Type B pancreatic cell (in vitro differentiated cells): ENCODE data around the gene SLC11A1. TPM values are rescaled to one million over a fixed set of nuclear protein-coding genes. Genes with fewer than 3 reads are reported as not detected.

Experiments used
- DNase-seq: peaks from one replicate; pipeline ENCODE4 v3.0.0; 2021; ENCODE audit warnings: mixed read lengths; ENCODE audit not compliant: unreplicated experiment; ENCODE audit errors: extremely low spot score
- H3K27ac Mint-ChIP-seq: 2 replicates; pipeline ENCODE4 v1.8.0; 2021; ENCODE audit warnings: mild to moderate bottlenecking, mixed read lengths
- H3K27me3 Mint-ChIP-seq: 2 replicates; pipeline ENCODE4 v1.8.0; 2021; ENCODE audit warnings: mixed read lengths
- H3K36me3 Mint-ChIP-seq: 2 replicates; pipeline ENCODE4 v1.8.0; 2021; ENCODE audit warnings: mixed read lengths
- H3K4me1 Mint-ChIP-seq: one replicate; pipeline ENCODE4 v1.8.0; 2021; ENCODE audit warnings: mixed read lengths; ENCODE audit not compliant: unreplicated experiment
- H3K4me3 Mint-ChIP-seq: 2 replicates; pipeline ENCODE4 v1.8.0; 2021; ENCODE audit warnings: mild to moderate bottlenecking, mixed read lengths
- H3K9me3 Mint-ChIP-seq: 2 replicates; pipeline ENCODE4 v1.8.0; 2021; ENCODE audit warnings: mixed read lengths
- CTCF ChIP-seq: fragments of 200-600 bp; sonication (generic); conservative IDR thresholded peaks from 2 replicates; pipeline ENCODE4 v1.5.0; 2021; ENCODE audit warnings: antibody characterized with exemption, mild to moderate bottlenecking
- total RNA-seq: library from RNA; stranded (reverse); gene quantifications from 2 replicates; pipeline ENCODE4 v1.2.1, GENCODE V29; 2021; ENCODE audit warnings: low replicate concordance

The SLC11A1 gene
- total RNA-seq, 1 donor from 2014 or later, result 0.39 TPM

DNA sequence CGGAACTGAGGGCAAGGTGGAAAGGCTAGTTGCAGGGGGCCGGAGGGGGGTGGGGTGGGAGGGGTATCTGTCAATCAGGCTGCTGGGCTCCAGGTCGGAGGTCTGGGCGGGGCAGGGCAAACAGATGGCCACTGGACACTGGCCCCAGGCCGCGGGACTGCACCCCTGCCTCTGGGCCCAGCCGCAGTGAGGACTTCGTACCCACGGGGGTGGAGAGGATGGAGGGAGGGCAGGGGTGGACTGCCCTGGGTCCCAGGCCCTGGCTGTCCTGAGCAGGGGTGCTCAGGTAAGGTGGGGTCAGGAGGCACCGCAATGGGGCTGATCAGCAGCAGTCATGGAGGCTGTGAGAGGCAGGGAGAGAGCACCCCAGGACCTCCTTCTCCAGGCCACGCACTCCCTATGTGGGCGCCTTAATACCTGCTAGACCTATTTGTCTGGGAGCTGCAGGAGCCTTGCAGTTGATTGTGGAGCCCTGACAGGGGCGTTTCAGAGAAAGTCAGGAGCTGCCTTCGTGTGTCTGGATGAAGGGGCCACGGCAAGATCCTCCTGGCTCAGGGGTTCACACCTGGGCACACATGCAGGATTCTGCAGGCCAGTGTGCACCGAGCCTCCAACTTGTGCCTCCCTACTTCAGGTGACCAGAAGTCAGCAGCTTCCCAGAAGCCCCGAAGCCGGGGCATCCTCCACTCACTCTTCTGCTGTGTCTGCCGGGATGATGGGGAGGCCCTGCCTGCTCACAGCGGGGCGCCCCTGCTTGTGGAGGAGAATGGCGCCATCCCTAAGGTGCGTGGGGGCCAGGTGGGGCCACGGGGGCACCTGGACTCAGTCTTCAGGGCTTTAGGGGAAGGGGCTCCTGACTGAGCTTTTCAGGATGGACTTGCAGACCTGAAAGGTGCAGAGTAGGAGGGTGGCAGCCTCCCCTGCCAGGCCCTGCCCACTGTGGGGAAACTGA, 19.1 kb downstream of the SLC11A1 start:
- DNase-seq, result no peak
- TF ChIP-seq CTCF, result no peak
- peaks cover 23% of the 10 kb centered on the region for H3K4me1 Mint-ChIP-seq
- H3K27me3 Mint-ChIP-seq, result peaks cover 17% of the 10 kb centered on the region
- H3K36me3 Mint-ChIP-seq, result peaks cover 7% of the 10 kb centered on the region
- peak overlapping the region; percentile 36 for H3K27ac Mint-ChIP-seq
- no peaks in the 10 kb centered on the region for H3K9me3 Mint-ChIP-seq
- H3K4me3 Mint-ChIP-seq, result peak overlapping the region; percentile 76

DNA sequence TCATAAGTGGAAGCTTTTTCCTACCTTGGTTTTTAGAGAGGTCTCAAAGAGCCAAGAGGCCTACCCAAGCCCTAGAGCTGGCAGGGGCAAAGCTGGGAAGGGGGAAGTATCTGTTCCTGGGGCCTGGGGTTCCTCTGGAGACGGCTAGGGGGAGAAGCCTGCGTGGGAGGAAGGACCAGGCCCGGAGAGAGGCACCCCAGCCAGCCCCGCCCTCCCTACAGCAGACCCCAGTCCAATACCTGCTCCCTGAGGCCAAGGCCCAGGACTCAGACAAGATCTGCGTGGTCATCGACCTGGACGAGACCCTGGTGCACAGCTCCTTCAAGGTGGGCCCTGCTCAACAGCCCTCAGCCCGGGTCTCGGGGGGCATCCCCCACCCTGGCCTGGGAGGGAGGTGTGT, 19.8 kb downstream of the SLC11A1 start:
- peaks cover 10% of the 10 kb centered on the region for H3K27me3 Mint-ChIP-seq
- peaks cover 21% of the 10 kb centered on the region for H3K4me1 Mint-ChIP-seq
- no peaks in the 10 kb centered on the region for H3K9me3 Mint-ChIP-seq
- H3K4me3 Mint-ChIP-seq, result peak overlapping the region; percentile 76
- peak overlapping the region; percentile 36 for H3K27ac Mint-ChIP-seq
- no peak for TF ChIP-seq CTCF
- H3K36me3 Mint-ChIP-seq, result peaks cover 7% of the 10 kb centered on the region
- DNase-seq, result no peak

DNA sequence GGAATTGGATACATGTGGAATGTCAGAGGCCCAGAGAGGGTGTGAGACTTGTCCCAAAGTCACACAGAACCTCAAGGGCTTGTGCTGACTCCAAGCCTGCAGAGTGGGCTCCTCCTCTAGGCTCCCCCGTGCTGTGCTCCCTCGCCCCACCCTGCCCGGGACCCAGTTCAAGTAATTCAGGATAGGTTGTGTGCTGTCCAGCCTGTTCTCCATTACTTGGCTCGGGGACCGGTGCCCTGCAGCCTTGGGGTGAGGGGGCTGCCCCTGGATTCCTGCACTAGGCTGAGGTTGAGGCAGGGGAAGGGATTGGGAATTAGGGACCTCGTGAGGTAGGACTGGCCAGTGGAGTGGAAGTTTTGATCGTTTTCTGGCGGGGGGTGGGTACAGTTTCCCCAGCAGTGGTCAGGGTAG, 20.4 kb downstream of the SLC11A1 start:
- Mint-ChIP-seq H3K27me3 (peaks cover 5% of the 10 kb centered on the region), H3K27ac (no peak overlapping the region), H3K4me3 (peak overlapping the region; percentile 28), H3K9me3 (no peaks in the 10 kb centered on the region), H3K36me3 (peaks cover 7% of the 10 kb centered on the region), H3K4me1 (peaks cover 23% of the 10 kb centered on the region)
- DNase-seq, result no peak
- no peak for TF ChIP-seq CTCF

GRCh38 chr2:218402911-218403411, 20.9 kb downstream of the SLC11A1 start:
- Mint-ChIP-seq H3K9me3 (no peaks in the 10 kb centered on the region), H3K27ac (peak overlapping the region; percentile 74), H3K27me3 (peaks cover under 1% of the 10 kb centered on the region), H3K36me3 (peaks cover 7% of the 10 kb centered on the region), H3K4me1 (peaks cover 19% of the 10 kb centered on the region), H3K4me3 (peak overlapping the region; percentile 63)
- no peak for TF ChIP-seq CTCF
- DNase-seq, result no peak

DNA sequence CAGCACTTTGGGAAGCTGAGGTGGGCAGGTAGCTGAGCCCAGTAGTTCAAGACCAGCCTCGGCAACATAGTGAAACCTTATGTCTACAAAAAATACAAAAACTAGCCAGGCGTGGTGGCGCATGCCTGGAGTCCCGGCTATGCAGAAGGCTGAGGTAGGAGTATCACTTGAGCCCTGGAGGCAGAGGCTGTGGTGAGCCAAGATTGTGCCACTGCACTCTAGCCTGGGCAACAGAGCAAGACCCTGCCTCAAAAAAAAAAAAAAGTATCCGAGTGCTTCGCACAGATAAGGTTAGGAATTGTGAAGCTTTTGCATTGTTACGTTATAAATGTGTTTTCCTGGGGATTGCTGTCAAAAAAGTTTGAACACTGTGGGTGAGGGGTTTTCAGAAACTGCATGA, 21.7 kb downstream of the SLC11A1 start:
- TF ChIP-seq CTCF, result no peak
- H3K9me3 Mint-ChIP-seq, result no peaks in the 10 kb centered on the region
- peak overlapping the region; percentile 74 for H3K27ac Mint-ChIP-seq
- H3K36me3 Mint-ChIP-seq, result peaks cover 7% of the 10 kb centered on the region
- no peak for DNase-seq
- peak overlapping the region; percentile 63 for H3K4me3 Mint-ChIP-seq
- peaks cover 19% of the 10 kb centered on the region for H3K4me1 Mint-ChIP-seq
- H3K27me3 Mint-ChIP-seq, result no peaks in the 10 kb centered on the region
